Stimulated activated naive CD8-positive, alpha-beta T cell treated with anti-CD3 and anti-CD28 coated beads, Interleukin-15, Interleukin-2, amounts not matched to agents 100 U/mL and 50 U/mL, for 24 hours (primary cell): ENCODE data around the gene ZNF670.
"Not testable (repeated sequence)": the region's sequence is repeated elsewhere in the genome, so short reads cannot be mapped to it uniquely, and the experiment has no call there.

ENCODE experiments used
- ATAC-seq: fragments of 150-1000 bp; cut with Tn5 transposase; one replicate; pipeline ENCODE4 v1.10.0; 2021
- DNase-seq: peaks from one replicate; pipeline ENCODE4 v3.0.0; 2021

Gene ZNF670

GRCh38 chr1:247043406-247043805, 35.2 kb downstream of the ZNF670 start:
- ATAC-seq (no peak), DNase-seq (no peak)

- ATAC-seq = no peak
- DNase-seq = no peak
Measured at GRCh38 chr1:247037511-247038320, 40.9 kb downstream of the ZNF670 start.

GRCh38 chr1:247032306-247032705, 46.3 kb downstream of the ZNF670 start:
- not testable (repeated sequence) for ATAC-seq, DNase-seq
